GM19467 (cell line): Measurements from ENCODE around the gene DDX31.
"Not testable (repeated sequence)": the region's sequence is repeated elsewhere in the genome, so short reads cannot be mapped to it uniquely, and the experiment has no call there.

Source experiments
- ATAC-seq: cut with Tn5 transposase; IDR thresholded peaks from one replicate; pipeline ENCODE4 v1.9.1; 2021; ENCODE audit warnings: mild to moderate bottlenecking, moderate library complexity; ENCODE audit not compliant: unreplicated experiment

The DDX31 gene

GRCh38 chr9:132669698-132670456, at the start of gene DDX31:
Gene DDX31 (minus strand): TSS chr9:132669983. CDS start chr9:132669934, 49 bp downstream.
- peak; percentile 57 for ATAC-seq

GRCh38 chr9:132718381-132718928, 48.7 kb upstream of the DDX31 start:
- not testable (repeated sequence) for ATAC-seq

GRCh38 chr9:132717326-132717945, 47.7 kb upstream of the DDX31 start:
- ATAC-seq: no peak

GRCh38 chr9:132716007-132716406, 46.2 kb upstream of the DDX31 start:
- ATAC-seq: no peak

GRCh38 chr9:132712753-132713152, 43.0 kb upstream of the DDX31 start:
- ATAC-seq: no peak

GRCh38 chr9:132711846-132712245, 42.1 kb upstream of the DDX31 start:
- no peak for ATAC-seq

GRCh38 chr9:132711152-132711551, 41.4 kb upstream of the DDX31 start:
- not testable (repeated sequence) for ATAC-seq

GRCh38 chr9:132710333-132710732, 40.5 kb upstream of the DDX31 start:
- no peak for ATAC-seq

- ATAC-seq: no peak
Measured at GRCh38 chr9:132708769-132709430, 39.1 kb upstream of the DDX31 start.

- no peak for ATAC-seq
Measured at GRCh38 chr9:132708239-132708638, 38.5 kb upstream of the DDX31 start.

- no peak for ATAC-seq
Measured at GRCh38 chr9:132703336-132703735, 33.6 kb upstream of the DDX31 start.

GRCh38 chr9:132702254-132702653, 32.5 kb upstream of the DDX31 start:
- ATAC-seq: no peak

- ATAC-seq: no peak
Measured at GRCh38 chr9:132699956-132700355, 30.2 kb upstream of the DDX31 start.

- no peak for ATAC-seq
Measured at GRCh38 chr9:132698989-132699388, 29.2 kb upstream of the DDX31 start.

- ATAC-seq: no peak
Measured at GRCh38 chr9:132697230-132697629, 27.4 kb upstream of the DDX31 start.

GRCh38 chr9:132694144-132694543, 24.4 kb upstream of the DDX31 start:
- ATAC-seq: no peak

GRCh38 chr9:132690696-132691095, 20.9 kb upstream of the DDX31 start:
- no peak for ATAC-seq

- ATAC-seq: no peak
Measured at GRCh38 chr9:132683873-132684272, 14.1 kb upstream of the DDX31 start.

- ATAC-seq: no peak
Measured at GRCh38 chr9:132681561-132681960, 11.8 kb upstream of the DDX31 start.

GRCh38 chr9:132679946-132680625, 10.3 kb upstream of the DDX31 start:
- ATAC-seq: no peak

GRCh38 chr9:132677976-132678375, 8.2 kb upstream of the DDX31 start:
- no peak for ATAC-seq
